ENCODE data around the gene RBM20.

GRCh38 chr10:110632591-110633215 is 11.4 kb upstream of the RBM20 start:
- TF ChIP-seq HMGXB4 (CRISPR knock-in tag; IDR thresholded peaks at IDR 0.05; ENCODE audit: borderline replicate concordance) (no peak), POLR2A (IDR thresholded peaks at IDR 0.05; ENCODE audit: low read length) (no peak)

Measured in A549 (cell line).